GM13977 (cell line): ENCODE data around the gene SEMA4C.

Experiments
- DNase-seq: peaks from one replicate; pipeline ENCODE4 v3.0.0; 2012; ENCODE audit warnings: low spot score
- CTCF ChIP-seq: IDR thresholded peaks from 2 replicates; pipeline ENCODE4 v1.5.1; 2012; ENCODE audit warnings: mild to moderate bottlenecking, control low read depth; ENCODE audit not compliant: insufficient read depth; ENCODE audit errors: extremely low read depth, missing control alignments
- in situ Hi-C: fragments of 300-500 bp; cut with MboI; formaldehyde crosslinking; loops from one replicate; pipeline ENCODE4 v1.12.0; 2022; ENCODE audit warnings: low sequenced_read_pairs, low pct_unique_long_range_greater_than_20kb, mixed read lengths, inconsistent platforms; ENCODE audit not compliant: unreplicated experiment

Gene SEMA4C

GRCh38 chr2:96898135-96898505, 28.2 kb upstream of the SEMA4C start:
- no peak for TF ChIP-seq CTCF
- no peak for DNase-seq
- in situ Hi-C loops = no loop called here

GRCh38 chr2:96897491-96898134, 27.7 kb upstream of the SEMA4C start:
- no peak for DNase-seq
- TF ChIP-seq CTCF = no peak

GRCh38 chr2:96895746-96896651, 26.1 kb upstream of the SEMA4C start:
- no peak for TF ChIP-seq CTCF
- in situ Hi-C loops = no loop called here
- no peak for DNase-seq

More at GRCh38 chr2:96897491-96898134, 27.7 kb upstream of the SEMA4C start:
- in situ Hi-C loops = no loop called here

GRCh38 chr2:96895032-96895745, 25.3 kb upstream of the SEMA4C start:
- TF ChIP-seq CTCF = no peak
- no peak for DNase-seq
- in situ Hi-C loops = no loop called here

GRCh38 chr2:96894151-96894531, 24.3 kb upstream of the SEMA4C start:
- DNase-seq = no peak
- in situ Hi-C loops = no loop called here
- TF ChIP-seq CTCF = no peak

GRCh38 chr2:96893289-96894150, 23.6 kb upstream of the SEMA4C start:
- in situ Hi-C loops = no loop called here
- DNase-seq = no peak
- no peak for TF ChIP-seq CTCF
